HEK293 (cell line): Measurements from ENCODE around the gene SFN.

Experiments
- AEBP2 ChIP-seq: fragments of 450-650 bp; formaldehyde crosslinking; IDR thresholded peaks from 2 replicates; pipeline ENCODE4 v1.5.1; 2016; ENCODE audit warnings: missing biosample characterization, missing genetic modification characterization, borderline replicate concordance
- GLI2 ChIP-seq: fragments of 450-650 bp; formaldehyde crosslinking; IDR thresholded peaks from 2 replicates; pipeline ENCODE4; 2017; ENCODE audit warnings: missing biosample characterization, missing genetic modification characterization, low read depth, borderline replicate concordance
- HIC1 ChIP-seq: fragments of 450-650 bp; formaldehyde crosslinking; IDR thresholded peaks from 2 replicates; pipeline ENCODE4 v1.5.1; 2016; ENCODE audit warnings: missing biosample characterization, missing genetic modification characterization
- HOXC10 ChIP-seq: sonication (generic); formaldehyde crosslinking; IDR thresholded peaks from 2 replicates; pipeline ENCODE4 v1.8.1; 2023; ENCODE audit warnings: mild to moderate bottlenecking, missing genetic modification reagents
- KLF17 ChIP-seq: fragments of 450-650 bp; formaldehyde crosslinking; IDR thresholded peaks from 2 replicates; pipeline ENCODE4 v1.5.1; 2016; ENCODE audit warnings: missing biosample characterization, missing genetic modification characterization
- PRDM10 ChIP-seq: fragments of 450-650 bp; formaldehyde crosslinking; IDR thresholded peaks from 2 replicates; pipeline ENCODE4 v1.5.1; 2016; ENCODE audit warnings: missing biosample characterization, missing genetic modification characterization
- REPIN1 ChIP-seq: fragments of 450-650 bp; formaldehyde crosslinking; IDR thresholded peaks from 2 replicates; pipeline ENCODE4 v1.5.1; 2017; ENCODE audit warnings: missing biosample characterization, missing genetic modification characterization, low read depth
- SCRT1 ChIP-seq: fragments of 450-650 bp; formaldehyde crosslinking; IDR thresholded peaks from 2 replicates; pipeline ENCODE4 v1.5.1; 2016; ENCODE audit warnings: missing biosample characterization, missing genetic modification characterization, borderline replicate concordance
- TRIM28 ChIP-seq: IDR thresholded peaks from 2 replicates; pipeline ENCODE4 v1.6.1; 2011; ENCODE audit warnings: low read length, control low read depth, borderline replicate concordance
- TSHZ1 ChIP-seq: fragments of 450-650 bp; formaldehyde crosslinking; IDR thresholded peaks from 2 replicates; pipeline ENCODE4 v1.5.1; 2016; ENCODE audit warnings: missing biosample characterization, missing genetic modification characterization, borderline replicate concordance
- ZNF114 ChIP-seq: fragments of 450-650 bp; formaldehyde crosslinking; IDR thresholded peaks from 2 replicates; pipeline ENCODE4 v1.5.0; 2017; ENCODE audit warnings: missing biosample characterization, missing genetic modification characterization
- ZNF146 ChIP-seq: fragments of 450-650 bp; formaldehyde crosslinking; IDR thresholded peaks from 2 replicates; pipeline ENCODE4 v1.5.1; 2016; ENCODE audit warnings: missing biosample characterization, missing genetic modification characterization
- ZNF175 ChIP-seq: fragments of 450-650 bp; formaldehyde crosslinking; IDR thresholded peaks from 2 replicates; pipeline ENCODE4 v1.5.1; 2016; ENCODE audit warnings: missing biosample characterization, missing genetic modification characterization
- ZNF19 ChIP-seq: fragments of 450-650 bp; formaldehyde crosslinking; IDR thresholded peaks from 2 replicates; pipeline ENCODE4; 2016; ENCODE audit warnings: missing biosample characterization, missing genetic modification characterization, low read depth
- ZNF211 ChIP-seq: fragments of 450-650 bp; formaldehyde crosslinking; IDR thresholded peaks from 2 replicates; pipeline ENCODE4 v1.5.1; 2016; ENCODE audit warnings: low read depth, missing biosample characterization, missing genetic modification characterization
- ZNF24 ChIP-seq: fragments of 450-650 bp; formaldehyde crosslinking; IDR thresholded peaks from 2 replicates; pipeline ENCODE4 v1.5.1; 2016; ENCODE audit warnings: missing biosample characterization, missing genetic modification characterization
- ZNF311 ChIP-seq: fragments of 450-650 bp; formaldehyde crosslinking; IDR thresholded peaks from 2 replicates; pipeline ENCODE4 v1.5.1; 2017; ENCODE audit warnings: missing biosample characterization, missing genetic modification characterization, borderline replicate concordance
- ZNF335 ChIP-seq: fragments of 450-650 bp; formaldehyde crosslinking; conservative IDR thresholded peaks from 2 replicates; pipeline ENCODE4 v1.5.1; 2016; ENCODE audit warnings: missing biosample characterization, missing genetic modification characterization
- ZNF48 ChIP-seq: fragments of 450-650 bp; formaldehyde crosslinking; IDR thresholded peaks from 2 replicates; pipeline ENCODE4 v1.5.1; 2016; ENCODE audit warnings: missing biosample characterization, missing genetic modification characterization
- ZNF514 ChIP-seq: fragments of 450-650 bp; formaldehyde crosslinking; IDR thresholded peaks from 2 replicates; pipeline ENCODE4 v1.5.1; 2016; ENCODE audit warnings: missing biosample characterization, missing genetic modification characterization
- ZNF558 ChIP-seq: fragments of 450-650 bp; formaldehyde crosslinking; IDR thresholded peaks from 2 replicates; pipeline ENCODE4 v1.5.1; 2016; ENCODE audit warnings: missing biosample characterization, missing genetic modification characterization
- ZSCAN5A ChIP-seq: fragments of 450-650 bp; formaldehyde crosslinking; IDR thresholded peaks from 2 replicates; pipeline ENCODE4 v1.5.1; 2016; ENCODE audit warnings: missing biosample characterization, missing genetic modification characterization
- TF ChIP-seq, protein P1 (sequence below): fragments of 450-650 bp; IDR thresholded peaks from 2 replicates; pipeline ENCODE4 v1.5.1; 2018; ENCODE audit warnings: missing biosample characterization, mild to moderate bottlenecking, missing genetic modification characterization

Gene SFN

DNA sequence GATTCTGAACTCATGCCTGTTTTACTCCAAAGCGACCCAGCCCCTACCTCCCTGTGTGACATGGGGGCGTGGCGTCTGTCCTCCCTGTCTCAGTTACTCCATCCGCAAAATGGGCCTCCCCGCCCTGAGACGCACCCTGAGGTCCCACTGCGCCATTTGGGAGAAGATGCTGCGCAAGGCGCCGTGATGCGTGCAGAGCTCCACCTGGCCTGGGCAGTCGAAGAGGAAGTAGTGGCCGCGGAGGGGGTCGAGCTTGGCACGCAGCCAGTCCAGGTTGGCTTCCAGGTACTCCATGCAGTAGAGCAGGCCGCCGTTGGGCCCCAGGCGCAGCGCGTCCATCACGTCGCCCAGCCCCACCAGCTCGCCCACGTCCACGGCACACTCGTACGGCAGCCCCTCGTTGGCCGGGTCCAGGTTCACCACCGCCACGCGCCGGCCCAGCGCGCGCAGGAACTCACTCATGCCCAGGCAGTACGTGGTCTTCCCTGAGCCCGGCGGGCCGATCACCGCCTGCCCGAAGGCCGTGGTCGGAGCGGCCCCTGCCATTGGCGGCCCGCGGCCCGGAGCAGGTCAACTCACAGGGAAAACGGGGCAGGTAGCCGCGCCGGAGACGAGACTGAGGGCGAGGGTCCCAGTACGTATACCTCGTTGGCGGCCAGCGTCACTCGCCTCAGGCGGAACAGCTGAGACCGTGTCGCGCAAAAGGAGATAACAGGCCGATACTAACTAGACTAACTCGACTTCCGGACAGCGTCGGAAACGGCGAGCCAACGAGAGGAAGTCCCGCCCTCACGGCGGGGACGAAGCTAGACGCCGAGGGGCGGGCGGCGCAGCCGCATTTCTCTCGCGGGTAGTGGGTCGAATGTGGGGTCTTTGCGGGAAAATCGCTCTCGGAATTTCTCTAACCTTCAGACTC, 26.9 kb downstream of the SFN start, which contains the start of gene GPN2 (continued):
- no peak; the same call in 1 of the 2 replicates for TF ChIP-seq KLF17
- TF ChIP-seq ZNF211 (tag by site-specific recombination), result no peak
- TF ChIP-seq HOXC10 (CRISPR knock-in tag), result peak; percentile 54; the same call in 1 of the 2 replicates
- no peak for TF ChIP-seq GLI2 (tag by site-specific recombination)
- peak; percentile 27; the same call in 1 of the 2 replicates for TF ChIP-seq ZNF146
- no peak for TF ChIP-seq AEBP2 (tag by site-specific recombination)
- no peak for TF ChIP-seq ZNF175 (tag by site-specific recombination)
- TF ChIP-seq ZNF558 (tag by site-specific recombination), result no peak
- TF ChIP-seq ZSCAN5A, result no peak; the same call in 1 of the 2 replicates
- peak; percentile 66 for TF ChIP-seq PRDM10
- no peak for TF ChIP-seq ZNF311 (tag by site-specific recombination)
- TF ChIP-seq ZNF24, result no peak
- TF ChIP-seq ZNF514 (tag by site-specific recombination), result no peak
- 0 out of 2 replicates have a peak, but pooled peaks have one; percentile 23 for TF ChIP-seq TRIM28
- TF ChIP-seq REPIN1 (tag by site-specific recombination), result no peak
- TF ChIP-seq ZNF19 (tag by site-specific recombination), result no peak
- no peak for TF ChIP-seq ZNF114 (tag by site-specific recombination)
- TF ChIP-seq, protein P1, sequence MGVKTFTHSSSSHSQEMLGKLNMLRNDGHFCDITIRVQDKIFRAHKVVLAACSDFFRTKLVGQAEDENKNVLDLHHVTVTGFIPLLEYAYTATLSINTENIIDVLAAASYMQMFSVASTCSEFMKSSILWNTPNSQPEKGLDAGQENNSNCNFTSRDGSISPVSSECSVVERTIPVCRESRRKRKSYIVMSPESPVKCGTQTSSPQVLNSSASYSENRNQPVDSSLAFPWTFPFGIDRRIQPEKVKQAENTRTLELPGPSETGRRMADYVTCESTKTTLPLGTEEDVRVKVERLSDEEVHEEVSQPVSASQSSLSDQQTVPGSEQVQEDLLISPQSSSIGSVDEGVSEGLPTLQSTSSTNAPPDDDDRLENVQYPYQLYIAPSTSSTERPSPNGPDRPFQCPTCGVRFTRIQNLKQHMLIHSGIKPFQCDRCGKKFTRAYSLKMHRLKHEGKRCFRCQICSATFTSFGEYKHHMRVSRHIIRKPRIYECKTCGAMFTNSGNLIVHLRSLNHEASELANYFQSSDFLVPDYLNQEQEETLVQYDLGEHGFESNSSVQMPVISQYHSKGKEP (tag by site-specific recombination), result no peak
- TF ChIP-seq HIC1 (tag by site-specific recombination), result 0 out of 2 replicates have a peak, but pooled peaks have one; percentile 39
- peak; percentile 99 for TF ChIP-seq ZNF335 (tag by site-specific recombination)
- no peak for TF ChIP-seq SCRT1 (tag by site-specific recombination)
- TF ChIP-seq ZNF48, result no peak
- no peak for TF ChIP-seq TSHZ1 (tag by site-specific recombination)
